GM10266 (cell line): ENCODE data around the gene COQ8A.
A peak's percentile ranks its signal among the peaks of the same experiment; 100 is the strongest.

Experiments
- DNase-seq: peaks from one replicate; pipeline ENCODE4 v3.0.0; 2012; ENCODE audit errors: extremely low spot score
- CTCF ChIP-seq: IDR thresholded peaks from 2 replicates; pipeline ENCODE4 v1.5.1; 2012; ENCODE audit warnings: mild to moderate bottlenecking, low read depth; ENCODE audit not compliant: control insufficient read depth, insufficient read depth; ENCODE audit errors: missing control alignments

Gene COQ8A

DNA sequence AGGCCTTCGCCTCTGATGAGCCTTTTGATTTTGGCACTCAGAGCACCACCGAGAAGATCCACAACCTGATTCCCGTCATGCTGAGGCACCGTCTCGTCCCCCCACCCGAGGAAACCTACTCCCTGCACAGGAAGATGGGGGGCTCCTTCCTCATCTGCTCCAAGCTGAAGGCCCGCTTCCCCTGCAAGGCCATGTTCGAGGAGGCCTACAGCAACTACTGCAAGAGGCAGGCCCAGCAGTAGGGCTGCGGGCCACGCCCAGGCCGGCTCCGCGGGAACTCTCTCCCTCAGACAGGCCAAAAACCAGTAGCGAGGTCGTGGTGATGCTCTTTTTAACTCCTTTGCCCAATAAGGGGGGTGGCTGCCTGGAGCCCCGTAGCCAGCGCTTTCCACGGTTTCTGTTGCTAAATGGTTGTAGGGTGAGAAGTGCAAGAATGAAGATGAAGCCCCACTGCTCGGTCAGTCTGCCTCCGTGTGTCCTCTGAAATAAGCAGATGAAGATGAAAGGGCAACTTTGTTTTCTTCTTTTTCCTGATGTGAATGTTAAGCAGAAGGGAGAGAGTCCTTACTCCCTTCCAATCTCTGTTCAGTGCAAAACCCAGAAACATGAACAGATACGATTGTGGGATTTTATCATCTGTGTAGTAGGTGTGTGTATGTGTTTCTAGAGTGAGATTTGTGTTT, 46.5 kb downstream of the COQ8A start:
- TF ChIP-seq CTCF = no peak
- DNase-seq = no peak

DNA sequence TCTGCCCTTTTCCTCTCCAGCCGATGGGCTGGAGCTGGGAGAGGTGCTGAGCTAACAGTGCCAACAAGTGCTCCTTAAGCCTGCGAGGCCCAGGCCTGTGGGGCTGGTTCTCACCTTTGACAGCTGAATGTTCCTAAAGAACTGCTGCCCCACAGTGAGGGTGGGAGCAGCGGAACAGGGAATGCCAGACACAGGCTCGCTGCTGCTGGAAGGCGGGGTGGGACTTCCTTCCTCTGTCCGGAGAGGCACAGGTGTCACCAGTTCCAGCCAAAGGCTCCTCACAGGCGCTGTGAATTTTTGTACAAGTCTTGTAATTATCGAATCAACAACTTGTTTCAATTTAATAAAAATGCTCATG, 47.1 kb downstream of the COQ8A start:
- no peak for TF ChIP-seq CTCF

GRCh38 chr1:226987623-226988333, 47.7 kb downstream of the COQ8A start:
- DNase-seq = no peak
- no peak for TF ChIP-seq CTCF

More for the DNA sequence above, 47.1 kb downstream of the COQ8A start:
- DNase-seq = no peak

- TF ChIP-seq CTCF = no peak
- DNase-seq = peak; percentile 10
These were observed 48.2 kb downstream of the COQ8A start for GRCh38 chr1:226988334-226988666.

- DNase-seq = no peak
- no peak for TF ChIP-seq CTCF
These were observed 49.2 kb downstream of the COQ8A start for GRCh38 chr1:226989085-226989920.

- TF ChIP-seq CTCF = no peak
- peak; percentile 55 for DNase-seq
These were observed 50.1 kb downstream of the COQ8A start for GRCh38 chr1:226990133-226990716.
